Measurements from ENCODE around the gene AVPI1.

- no peak for TF ChIP-seq REST (IDR thresholded peaks at IDR 0.05; ENCODE audit: unreplicated experiment)
- TF ChIP-seq CTCF (conservative IDR thresholded peaks at IDR 0.05; ENCODE audit: low read depth in 2 of 2) = no peak
These were observed 22.7 kb downstream of the AVPI1 start for GRCh38 chr10:97664282-97664850.

Measured in GM23338 (cell line).